Large intestine (tissue), 3 donors: Measurements from ENCODE around the gene RAPGEF2. TPM values are rescaled to one million over a fixed set of nuclear protein-coding genes. Genes with fewer than 3 reads are reported as not detected.

Experiments used
- DNase-seq, 2 donors: peaks; one replicate each; pipeline versions ENCODE4 v3.0.0 to v3.0.0-alpha.2; 2013
- H3K27ac ChIP-seq: one replicate; pipeline ENCODE4 v1.5.1; 2013; ENCODE audit warnings: low read length
- H3K27me3 ChIP-seq: 2 replicates; pipeline ENCODE4 v1.6.1; 2013; ENCODE audit warnings: low read length; ENCODE audit not compliant: control insufficient read depth, insufficient read depth
- H3K36me3 ChIP-seq: 2 replicates; pipeline ENCODE4 v1.6.1; 2013; ENCODE audit warnings: low read length; ENCODE audit not compliant: control insufficient read depth, insufficient read depth
- H3K4me1 ChIP-seq: one replicate; pipeline ENCODE4 v1.6.1; 2013; ENCODE audit warnings: low read length; ENCODE audit not compliant: control insufficient read depth, insufficient read depth
- H3K4me3 ChIP-seq: one replicate; pipeline ENCODE4 v1.5.1; 2013; ENCODE audit warnings: low read length
- H3K9me3 ChIP-seq: one replicate; pipeline ENCODE4 v1.6.1; 2013; ENCODE audit warnings: mild to moderate bottlenecking, low read depth, low read length, moderate library complexity; ENCODE audit not compliant: control insufficient read depth
- WGBS: methylation state at CpG from one replicate; pipeline ENCODE4 v1.1.5; 2013; ENCODE audit warnings: low lambda C conversion rate; ENCODE audit not compliant: insufficient coverage; 5-methylcytosine and 5-hydroxymethylcytosine counted together
- polyA plus RNA-seq: library from polyadenylated mRNA; unstranded; fragments of 120-200 nt; gene quantifications from one replicate; pipeline ENCODE4 v1.2.1, GENCODE V29; 2013

The RAPGEF2 gene
- polyA plus RNA-seq, 1 donor = 43.4 TPM

DNA sequence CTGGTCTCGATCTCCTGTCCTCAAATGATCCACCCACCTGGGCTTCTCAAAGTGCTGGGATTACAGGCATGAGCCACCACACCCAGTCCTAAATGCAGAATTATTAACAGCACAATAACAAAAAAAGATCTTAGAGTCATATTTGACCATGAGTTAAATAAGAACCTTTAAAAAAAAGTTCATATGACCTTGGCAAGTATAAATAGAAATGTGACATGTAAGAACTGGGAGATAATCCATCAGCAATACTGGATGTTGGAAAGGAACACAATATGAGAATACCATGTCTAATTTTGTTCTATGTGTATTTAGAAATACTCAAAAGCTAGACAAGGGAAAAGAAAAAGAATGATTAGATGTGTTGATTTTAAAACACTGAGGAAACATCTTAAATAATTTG, 231.6 kb downstream of the RAPGEF2 start:
- Histone ChIP-seq H3K4me3 (no peak overlapping the region), H3K27me3 (no peaks in the 10 kb centered on the region), H3K27ac (no peak overlapping the region), H3K4me1 (no peaks in the 10 kb centered on the region), H3K36me3 (peaks cover 42% of the 10 kb centered on the region), H3K9me3 (no peaks in the 10 kb centered on the region)
- DNase-seq = no peak
- WGBS = 80% methylated on average over 1 of the region's 1 CpG

DNA sequence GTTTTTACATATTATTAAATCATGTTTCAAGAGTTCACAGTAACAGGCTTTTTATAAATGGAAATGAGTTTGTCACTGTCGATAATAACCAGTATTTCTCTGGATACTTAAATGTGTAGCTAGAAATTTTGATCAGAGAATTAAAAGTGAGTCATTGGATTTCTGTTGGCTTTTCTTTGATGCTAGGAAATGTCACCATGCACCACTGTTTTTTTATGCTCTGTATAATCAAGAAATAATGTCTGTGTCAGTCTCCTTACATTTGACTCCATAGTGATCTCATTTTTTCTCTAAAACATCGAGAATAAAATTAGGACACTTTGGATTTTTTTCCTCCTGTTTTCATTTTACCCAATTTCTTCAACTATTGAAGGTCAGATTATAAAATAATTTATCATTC, 234.2 kb downstream of the RAPGEF2 start:
- DNase-seq = no peak
- no peak overlapping the region for H3K27ac ChIP-seq
- H3K4me1 ChIP-seq = no peaks in the 10 kb centered on the region
- peaks cover 37% of the 10 kb centered on the region for H3K36me3 ChIP-seq
- H3K4me3 ChIP-seq = no peak overlapping the region
- H3K9me3 ChIP-seq = no peaks in the 10 kb centered on the region
- no peaks in the 10 kb centered on the region for H3K27me3 ChIP-seq
- WGBS = 98% methylated on average over 2 of the region's 2 CpGs

DNA sequence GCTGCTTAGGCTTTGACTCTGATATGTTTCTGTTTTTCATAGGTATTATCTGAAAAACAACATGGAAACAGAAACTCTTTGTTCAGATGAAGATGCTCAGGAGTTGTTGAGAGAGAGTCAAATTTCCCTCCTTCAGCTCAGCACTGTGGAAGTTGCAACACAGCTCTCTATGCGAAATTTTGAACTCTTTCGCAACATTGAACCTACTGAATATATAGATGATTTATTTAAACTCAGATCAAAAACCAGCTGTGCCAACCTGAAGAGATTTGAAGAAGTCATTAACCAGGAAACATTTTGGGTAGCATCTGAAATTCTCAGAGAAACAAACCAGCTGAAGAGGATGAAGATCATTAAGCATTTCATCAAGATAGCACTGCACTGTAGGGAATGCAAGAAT, 238.6 kb downstream of the RAPGEF2 start:
- no CpG with 5 or more reads among the region's 2 CpGs for WGBS
- Histone ChIP-seq H3K27ac (no peak overlapping the region), H3K27me3 (no peaks in the 10 kb centered on the region), H3K9me3 (no peaks in the 10 kb centered on the region), H3K36me3 (peaks cover 42% of the 10 kb centered on the region), H3K4me3 (no peak overlapping the region), H3K4me1 (no peaks in the 10 kb centered on the region)
- DNase-seq = no peak

GRCh38 chr4:159342374-159342773, 239.5 kb downstream of the RAPGEF2 start:
- Histone ChIP-seq H3K4me1 (no peaks in the 10 kb centered on the region), H3K36me3 (peaks cover 48% of the 10 kb centered on the region), H3K9me3 (no peaks in the 10 kb centered on the region), H3K4me3 (no peak overlapping the region), H3K27ac (no peak overlapping the region), H3K27me3 (no peaks in the 10 kb centered on the region)
- 100% methylated on average over 1 of the region's 3 CpGs for WGBS
- DNase-seq = no peak

DNA sequence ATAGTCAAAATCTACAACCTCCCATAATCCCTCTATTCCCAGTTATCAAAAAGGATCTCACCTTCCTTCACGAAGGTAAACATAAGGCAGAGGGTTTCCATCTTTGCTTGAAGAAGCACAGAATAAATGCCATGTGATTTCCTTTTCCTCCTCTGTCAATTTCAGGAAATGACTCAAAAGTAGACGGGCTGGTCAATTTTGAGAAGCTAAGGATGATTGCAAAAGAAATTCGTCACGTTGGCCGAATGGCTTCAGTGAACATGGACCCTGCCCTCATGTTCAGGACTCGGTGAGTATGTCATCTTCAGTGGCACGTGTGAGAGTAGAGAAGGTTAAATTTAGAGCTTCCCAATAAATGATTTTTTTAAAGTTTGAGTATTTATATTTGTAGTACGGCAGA, 240.2 kb downstream of the RAPGEF2 start:
- DNase-seq = no peak

GRCh38 chr4:159344877-159345276, 242.0 kb downstream of the RAPGEF2 start:
- Histone ChIP-seq H3K27ac (no peak overlapping the region), H3K36me3 (peaks cover 51% of the 10 kb centered on the region)

More for the DNA sequence above, 240.2 kb downstream of the RAPGEF2 start:
- Histone ChIP-seq H3K27ac (no peak overlapping the region), H3K4me3 (no peak overlapping the region), H3K4me1 (no peaks in the 10 kb centered on the region), H3K27me3 (no peaks in the 10 kb centered on the region), H3K9me3 (no peaks in the 10 kb centered on the region), H3K36me3 (peaks cover 55% of the 10 kb centered on the region)
- WGBS = 100% methylated on average over 4 of the region's 8 CpGs

DNA sequence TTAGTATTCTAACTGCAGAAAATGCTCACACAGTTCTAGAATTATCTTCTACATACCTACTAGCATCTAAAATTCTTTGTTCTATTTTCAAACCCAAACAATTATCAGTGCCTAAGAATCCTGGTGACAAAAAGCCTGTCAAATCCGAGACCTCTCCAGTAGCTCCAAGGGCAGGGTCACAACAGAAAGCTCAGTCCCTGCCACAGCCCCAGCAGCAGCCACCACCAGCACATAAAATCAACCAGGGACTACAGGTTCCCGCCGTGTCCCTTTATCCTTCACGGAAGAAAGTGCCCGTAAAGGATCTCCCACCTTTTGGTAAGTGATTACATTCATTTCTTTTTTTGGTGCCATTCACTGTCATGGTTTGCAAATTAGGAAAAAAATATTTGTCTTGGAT, 243.8 kb downstream of the RAPGEF2 start:
- H3K36me3 ChIP-seq = peaks cover 58% of the 10 kb centered on the region
- no peak overlapping the region for H3K27ac ChIP-seq
- DNase-seq = no peak
- H3K4me1 ChIP-seq = no peaks in the 10 kb centered on the region
- H3K4me3 ChIP-seq = no peak overlapping the region
- H3K9me3 ChIP-seq = no peaks in the 10 kb centered on the region
- H3K27me3 ChIP-seq = no peaks in the 10 kb centered on the region
- 90% methylated on average over 2 of the region's 5 CpGs for WGBS

More at GRCh38 chr4:159344877-159345276, 242.0 kb downstream of the RAPGEF2 start:
- no peaks in the 10 kb centered on the region for H3K27me3 ChIP-seq
- H3K4me3 ChIP-seq = no peak overlapping the region
- no CpG with 5 or more reads among the region's 4 CpGs for WGBS
- no peaks in the 10 kb centered on the region for H3K9me3 ChIP-seq
- no peak for DNase-seq
- H3K4me1 ChIP-seq = no peaks in the 10 kb centered on the region

DNA sequence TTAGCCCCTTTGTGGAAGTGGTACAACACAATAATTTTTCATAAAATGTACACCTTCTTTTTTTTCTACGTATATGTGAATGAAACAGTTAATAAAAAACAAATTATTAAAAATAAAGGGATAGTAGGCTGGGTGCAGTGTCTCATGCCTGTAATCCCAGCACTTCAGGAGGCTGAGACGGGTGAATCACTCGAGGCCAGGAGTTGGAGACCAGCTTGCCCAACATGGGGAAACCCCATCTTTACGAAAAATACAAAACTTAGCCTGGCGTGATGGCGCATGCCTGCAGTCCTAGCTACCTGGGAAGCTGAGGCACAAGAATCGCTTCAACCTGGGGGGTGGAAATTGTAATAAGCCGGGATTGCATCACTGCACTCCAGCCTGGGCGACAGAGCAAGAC, 244.9 kb downstream of the RAPGEF2 start:
- no peak for DNase-seq
- WGBS = 96% methylated on average over 3 of the region's 9 CpGs
- no peak overlapping the region for H3K27ac ChIP-seq
- no peaks in the 10 kb centered on the region for H3K9me3 ChIP-seq
- no peaks in the 10 kb centered on the region for H3K27me3 ChIP-seq
- H3K4me3 ChIP-seq = no peak overlapping the region
- no peaks in the 10 kb centered on the region for H3K4me1 ChIP-seq
- H3K36me3 ChIP-seq = peaks cover 58% of the 10 kb centered on the region

GRCh38 chr4:159349332-159349731, 246.5 kb downstream of the RAPGEF2 start:
- Histone ChIP-seq H3K4me3 (no peak overlapping the region), H3K36me3 (peaks cover 62% of the 10 kb centered on the region), H3K27me3 (no peaks in the 10 kb centered on the region), H3K4me1 (no peaks in the 10 kb centered on the region), H3K27ac (no peak overlapping the region), H3K9me3 (no peaks in the 10 kb centered on the region)
- no peak for DNase-seq
- WGBS = 95% methylated on average over 3 of the region's 3 CpGs

DNA sequence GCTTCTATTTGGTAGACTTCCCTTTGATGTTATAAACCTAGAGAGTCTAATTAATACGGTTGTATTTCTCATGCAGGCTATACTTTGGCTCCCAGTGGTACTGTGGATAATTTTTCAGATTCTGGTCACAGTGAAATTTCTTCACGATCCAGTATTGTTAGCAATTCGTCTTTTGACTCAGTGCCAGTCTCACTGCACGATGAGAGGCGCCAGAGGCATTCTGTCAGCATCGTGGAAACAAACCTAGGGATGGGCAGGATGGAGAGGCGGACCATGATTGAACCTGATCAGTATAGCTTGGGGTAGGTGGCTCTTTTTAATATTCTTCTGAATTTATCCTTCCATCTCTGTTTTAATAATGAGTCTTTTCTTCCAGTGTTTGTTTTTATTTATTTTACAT, 249.7 kb downstream of the RAPGEF2 start:
- no peak for DNase-seq

GRCh38 chr4:159353422-159354116, 250.7 kb downstream of the RAPGEF2 start:
- no peaks in the 10 kb centered on the region for H3K27me3 ChIP-seq
- H3K4me1 ChIP-seq = no peaks in the 10 kb centered on the region
- H3K4me3 ChIP-seq = no peak overlapping the region
- H3K9me3 ChIP-seq = no peaks in the 10 kb centered on the region
- no peak for DNase-seq
- no peak overlapping the region for H3K27ac ChIP-seq
- peaks cover 65% of the 10 kb centered on the region for H3K36me3 ChIP-seq
- no CpG with 5 or more reads among the region's 15 CpGs for WGBS

More for the DNA sequence above, 249.7 kb downstream of the RAPGEF2 start:
- no peaks in the 10 kb centered on the region for H3K9me3 ChIP-seq
- no peaks in the 10 kb centered on the region for H3K27me3 ChIP-seq
- H3K27ac ChIP-seq = no peak overlapping the region
- no peaks in the 10 kb centered on the region for H3K4me1 ChIP-seq
- WGBS = 100% methylated on average over 3 of the region's 7 CpGs
- H3K4me3 ChIP-seq = no peak overlapping the region
- H3K36me3 ChIP-seq = peaks cover 67% of the 10 kb centered on the region
